ENCODE results near the gene KAZN.
A peak's percentile ranks its signal among the peaks of the same experiment; 100 is the strongest.

KAZN gene

DNA sequence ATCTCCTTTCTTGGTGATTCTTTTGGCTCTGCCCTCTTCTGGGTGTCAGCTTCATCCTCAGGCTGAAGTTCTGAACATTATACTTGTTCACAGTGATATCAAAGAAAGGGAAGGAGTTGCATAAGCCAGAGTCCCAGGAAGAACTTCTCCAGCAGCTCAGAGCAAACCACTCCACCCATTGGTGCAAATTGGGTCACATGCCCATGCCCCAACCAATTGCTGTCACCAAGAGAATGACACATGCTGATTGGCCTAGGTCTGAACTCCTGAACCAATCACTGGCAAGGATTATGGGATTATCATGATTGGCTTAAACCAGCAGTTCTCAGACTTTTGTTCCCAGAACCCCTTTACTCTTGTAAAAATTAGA is 298.6 kb downstream of the KAZN start:
- DNase-seq: no peak

GRCh38 chr1:14897547-14897946 is 299.1 kb downstream of the KAZN start:
- DNase-seq: no peak

DNA sequence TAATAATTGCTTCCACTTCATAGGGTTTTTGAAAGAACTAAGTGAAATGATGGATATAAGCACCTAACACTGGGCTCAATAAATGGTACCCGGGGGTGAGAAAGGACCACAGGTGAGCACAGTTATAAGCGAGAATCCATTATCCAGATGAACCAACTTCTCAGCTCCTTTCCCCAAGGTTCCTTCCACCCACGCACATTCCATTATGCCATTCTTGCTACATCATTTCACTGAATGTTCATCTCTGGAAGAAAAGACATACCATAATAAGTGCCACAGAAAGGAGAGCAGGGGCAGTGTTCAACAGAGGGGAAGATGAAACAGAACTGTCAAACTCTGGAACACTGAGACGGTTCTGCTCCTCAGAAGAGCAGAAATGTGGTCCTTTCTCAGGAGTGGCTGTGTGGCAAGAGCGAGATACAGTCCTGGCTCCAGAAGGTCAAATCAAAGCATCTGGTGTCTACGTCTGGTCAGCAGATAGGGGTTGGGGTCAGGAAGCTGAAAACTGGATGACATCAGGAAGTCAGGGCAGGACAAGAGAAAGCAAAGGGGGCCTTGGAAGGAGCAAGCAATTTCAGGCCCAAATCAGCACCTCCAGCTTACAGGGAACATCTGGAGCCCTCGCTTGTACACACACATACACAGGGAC is 299.6 kb downstream of the KAZN start:
- no peak for DNase-seq

DNA sequence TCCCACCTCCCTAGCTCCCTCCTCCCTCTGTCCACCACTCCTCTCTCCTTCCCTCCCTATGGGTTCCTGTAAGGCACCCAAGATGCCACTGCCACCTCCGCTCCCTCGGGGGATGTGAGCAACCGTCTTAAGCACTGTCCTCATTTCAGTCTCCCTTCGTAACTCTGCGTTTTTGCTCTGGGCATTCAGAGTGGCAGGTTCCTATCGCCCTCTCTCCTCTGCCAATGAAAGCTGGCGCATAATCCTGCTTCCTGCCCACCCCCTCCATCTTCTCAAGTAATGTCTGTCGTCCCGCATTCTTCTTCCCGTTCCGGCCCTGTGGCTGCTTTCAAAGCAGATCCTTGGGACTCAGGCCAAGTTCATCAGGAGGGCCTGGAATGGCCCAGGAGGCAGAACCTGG is 301.2 kb downstream of the KAZN start:
- no peak for DNase-seq

DNA sequence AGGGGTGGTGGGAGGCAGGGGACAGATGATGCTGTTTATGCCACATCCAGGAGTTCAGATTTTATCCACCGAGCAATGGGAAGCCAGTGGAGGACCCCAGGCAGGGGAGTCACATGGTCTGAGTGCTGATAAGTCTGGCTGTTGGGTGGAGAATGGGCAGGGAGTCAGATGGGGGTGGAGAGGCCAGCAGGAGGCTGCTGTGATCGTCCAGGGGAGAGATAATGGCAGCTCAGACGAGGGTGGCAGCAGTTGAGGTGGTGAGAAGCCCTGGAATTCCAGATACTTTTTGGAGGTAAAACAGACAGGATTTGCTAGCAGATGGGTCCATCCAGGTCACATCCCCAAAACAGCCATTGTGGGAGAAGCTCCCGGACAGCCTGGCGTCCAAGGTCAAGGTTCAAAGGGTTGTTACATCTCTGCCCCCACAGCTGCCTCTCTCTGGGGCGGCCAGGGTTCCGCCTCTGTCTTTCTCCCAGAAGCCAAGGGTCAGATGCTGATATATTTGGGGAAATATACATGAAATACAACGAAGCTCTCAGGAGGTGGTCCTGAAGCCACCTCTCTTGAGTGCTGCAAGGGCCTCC is 303.0 kb downstream of the KAZN start:
- no peak for DNase-seq

GRCh38 chr1:14903922-14904321 is 305.4 kb downstream of the KAZN start:
- no peak for DNase-seq

- no peak for DNase-seq
These were observed 308.2 kb downstream of the KAZN start for GRCh38 chr1:14906665-14907064.

DNA sequence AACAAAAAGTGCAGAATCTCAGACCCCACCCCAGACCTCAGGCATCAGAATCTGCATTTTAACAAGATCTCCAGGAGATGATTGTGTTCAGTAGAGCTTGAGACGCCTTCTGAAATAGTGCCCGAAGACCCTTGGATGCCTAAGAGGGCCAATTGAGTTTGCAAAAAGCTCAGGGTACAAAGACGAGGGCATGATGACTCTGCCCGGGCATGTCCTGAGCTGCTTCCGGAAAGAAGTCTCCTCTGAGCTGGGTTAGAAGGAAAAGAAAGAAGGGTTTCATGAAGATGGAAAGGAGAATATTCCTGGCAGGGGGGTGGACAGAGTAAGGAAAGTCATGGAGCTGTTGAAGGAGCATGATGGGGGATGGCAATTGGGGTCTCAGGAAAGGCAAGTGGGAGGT is 308.9 kb downstream of the KAZN start:
- no peak for DNase-seq

DNA sequence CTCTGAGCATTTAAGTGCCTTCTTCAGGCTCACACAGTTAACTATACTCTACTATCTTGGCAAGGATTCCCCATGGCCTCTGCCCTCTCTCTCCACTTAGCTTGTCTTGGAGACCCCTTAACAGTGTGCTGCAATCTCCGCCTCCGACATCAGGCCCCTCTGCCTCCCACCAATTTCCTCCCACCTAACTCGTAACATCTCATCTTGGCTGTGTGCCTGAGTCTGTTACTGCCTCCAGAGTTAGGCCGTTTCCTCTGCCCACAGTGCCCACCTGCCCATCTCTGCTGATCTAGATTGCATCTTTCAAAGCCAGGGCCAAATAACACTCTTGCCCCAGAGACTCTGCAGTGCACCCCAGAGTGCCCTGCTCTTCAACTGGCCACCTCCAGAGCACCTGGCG is 310.8 kb downstream of the KAZN start:
- DNase-seq: no peak

DNA sequence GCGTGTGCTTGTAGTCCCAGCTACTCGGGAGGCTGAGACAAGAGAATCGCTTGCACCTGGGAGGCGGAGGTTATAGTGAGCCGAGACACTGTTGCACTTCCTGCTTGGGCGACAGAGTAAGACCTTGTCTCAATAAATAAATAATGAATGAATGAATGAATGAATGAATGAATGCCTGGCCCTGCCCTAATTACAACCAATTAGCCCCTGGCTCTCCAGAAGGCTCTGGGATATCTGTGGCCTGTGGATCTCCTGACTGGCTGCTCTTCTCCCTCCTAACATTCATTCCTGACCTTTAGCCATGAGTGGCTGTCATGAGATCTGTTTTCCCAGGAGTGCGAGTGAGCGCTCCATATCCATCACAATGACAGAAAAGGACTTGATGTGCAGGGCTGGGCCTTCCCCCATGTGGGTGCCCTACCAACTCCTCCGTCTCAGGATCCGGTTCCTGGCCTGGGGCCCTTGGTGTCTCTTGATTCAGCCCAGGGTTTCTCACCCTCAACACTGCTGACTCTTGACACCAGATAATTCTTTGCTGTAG is 311.5 kb downstream of the KAZN start:
- DNase-seq: no peak

GRCh38 chr1:14910984-14911721 is 312.7 kb downstream of the KAZN start:
- DNase-seq: no peak

GRCh38 chr1:14912839-14913481 is 314.5 kb downstream of the KAZN start:
- no peak for DNase-seq

DNA sequence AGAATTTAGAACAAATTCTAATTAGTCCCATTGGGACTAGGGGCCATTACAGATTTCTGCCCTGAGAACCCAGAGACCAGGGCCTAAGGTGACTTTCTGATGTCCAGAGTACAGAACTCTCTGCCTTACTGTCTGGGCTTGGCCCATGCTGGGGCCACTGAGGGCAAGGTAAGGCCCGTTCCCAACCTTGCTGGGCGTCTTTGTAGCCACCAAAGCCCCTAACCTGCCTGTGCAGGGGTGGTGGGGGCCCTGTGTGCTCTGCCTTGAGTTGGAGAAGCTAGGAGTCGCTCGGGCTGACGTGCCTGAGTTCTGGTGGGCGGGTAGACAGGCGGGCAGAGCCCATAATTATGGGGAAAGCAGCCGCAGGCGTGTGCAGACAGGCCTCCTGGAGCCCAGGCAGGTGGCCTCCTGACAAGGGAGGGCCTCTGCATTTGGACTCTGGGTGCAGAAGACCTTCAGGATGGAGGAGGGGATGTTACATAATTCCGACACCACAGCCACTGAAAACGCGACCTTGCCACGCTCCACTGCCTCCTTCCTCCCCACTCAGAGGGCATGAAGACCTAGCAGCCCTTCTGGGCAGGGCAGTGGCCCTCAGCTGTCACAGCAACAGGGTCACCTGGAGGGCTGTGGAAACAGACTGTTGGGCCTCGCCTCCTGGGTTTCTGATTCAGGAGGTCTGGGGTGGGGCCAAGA is 315.1 kb downstream of the KAZN start:
- no peak for DNase-seq

GRCh38 chr1:14914351-14914988 is 316.0 kb downstream of the KAZN start:
- DNase-seq: no peak

- peak in 1 of 2 experiments; percentile 1 for DNase-seq
These were observed 317.0 kb downstream of the KAZN start for GRCh38 chr1:14915356-14916054.

DNA sequence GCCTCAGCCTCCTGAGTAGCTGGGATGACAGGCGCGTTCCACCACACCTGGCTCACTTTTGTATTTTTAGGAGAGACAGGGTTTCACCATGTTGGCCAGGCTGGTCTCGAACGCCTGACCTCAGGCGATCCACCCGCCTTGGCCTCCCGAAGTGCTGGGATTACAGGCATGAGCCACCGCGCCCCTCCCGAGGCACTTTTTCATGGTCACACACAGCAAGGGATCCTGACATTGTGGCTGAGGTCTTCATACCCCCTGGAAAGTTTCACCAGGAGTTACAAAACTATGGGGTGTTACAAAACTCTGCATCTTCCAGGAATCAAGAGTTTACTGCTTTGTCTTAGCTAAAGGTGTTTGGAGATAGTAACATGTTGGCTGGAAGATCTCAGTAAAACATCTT is 320.8 kb downstream of the KAZN start:
- DNase-seq: no peak

DNA sequence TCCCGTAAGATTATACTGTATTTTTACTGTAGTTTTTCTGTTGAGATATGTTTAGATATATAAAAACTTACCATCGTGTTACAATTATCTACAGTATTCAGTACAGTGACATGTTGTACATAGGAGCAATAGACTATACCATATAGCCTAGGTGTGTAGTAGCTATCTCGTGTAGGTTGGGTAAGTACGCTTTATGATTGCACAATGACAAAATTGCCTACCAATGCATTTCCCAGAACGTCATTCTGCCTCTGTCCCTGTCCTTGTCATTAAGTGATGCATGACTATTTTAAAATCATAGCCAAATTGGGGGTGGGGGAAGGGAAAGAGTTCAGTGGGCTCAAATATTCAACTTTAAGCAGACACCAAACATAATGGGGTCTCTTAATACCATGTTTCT is 321.3 kb downstream of the KAZN start:
- no peak for DNase-seq

DNA sequence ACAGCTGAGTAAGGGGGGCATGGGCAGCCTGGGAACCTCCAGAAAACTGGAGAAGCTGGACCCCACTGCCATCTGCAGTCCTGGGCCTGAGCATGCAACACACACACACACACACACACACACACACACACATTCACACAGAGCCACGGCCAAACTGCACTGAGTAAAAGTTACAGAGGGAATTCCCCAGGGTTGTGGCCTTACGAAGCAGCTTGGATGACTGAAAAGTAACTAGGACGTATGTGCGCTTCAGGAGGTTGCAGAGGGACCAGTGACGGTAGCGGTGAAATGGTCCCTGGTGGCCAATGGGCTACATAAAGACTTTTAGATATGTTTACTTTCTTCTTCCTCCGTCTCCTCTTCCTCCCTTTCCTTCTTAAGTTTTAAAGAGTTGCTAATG is 322.6 kb downstream of the KAZN start:
- no peak for DNase-seq

DNA sequence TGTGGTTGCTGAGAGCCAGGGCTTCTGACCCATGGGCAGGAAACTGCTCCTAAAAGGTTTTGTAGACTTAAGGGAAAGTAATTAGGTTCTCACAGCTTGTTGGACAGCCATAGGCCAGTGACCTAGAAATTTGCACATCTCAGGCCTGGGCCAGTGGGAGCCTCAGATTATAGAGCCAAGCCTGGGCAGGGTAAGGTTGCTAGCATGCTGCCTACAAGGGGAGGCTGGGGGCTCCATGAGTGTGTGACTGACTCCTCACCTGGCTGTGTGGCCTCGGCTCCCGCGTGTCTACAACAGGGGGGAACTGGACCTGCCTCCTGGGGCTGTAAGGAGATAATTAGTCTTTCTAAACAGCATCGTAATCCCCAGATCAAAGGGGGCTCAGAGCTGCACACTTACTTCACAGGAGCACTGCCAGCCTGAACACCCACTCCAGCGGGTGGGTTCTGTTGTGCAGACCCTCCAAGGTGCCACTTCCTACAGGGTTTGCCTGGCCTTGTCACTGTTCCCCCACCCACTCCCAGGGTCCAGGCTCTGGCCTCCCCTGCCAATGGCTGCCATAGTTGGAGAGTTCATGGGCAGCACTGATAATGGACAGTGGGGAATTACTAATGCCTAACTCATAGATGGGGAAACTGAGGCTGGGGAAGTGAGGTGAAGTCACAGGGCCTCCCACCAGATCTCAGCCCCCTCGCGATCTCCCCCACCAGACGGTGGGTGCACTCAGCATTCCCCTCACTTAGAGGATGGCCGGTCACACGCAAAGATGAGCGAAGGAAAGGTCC is 324.6 kb downstream of the KAZN start:
- no peak for DNase-seq

DNA sequence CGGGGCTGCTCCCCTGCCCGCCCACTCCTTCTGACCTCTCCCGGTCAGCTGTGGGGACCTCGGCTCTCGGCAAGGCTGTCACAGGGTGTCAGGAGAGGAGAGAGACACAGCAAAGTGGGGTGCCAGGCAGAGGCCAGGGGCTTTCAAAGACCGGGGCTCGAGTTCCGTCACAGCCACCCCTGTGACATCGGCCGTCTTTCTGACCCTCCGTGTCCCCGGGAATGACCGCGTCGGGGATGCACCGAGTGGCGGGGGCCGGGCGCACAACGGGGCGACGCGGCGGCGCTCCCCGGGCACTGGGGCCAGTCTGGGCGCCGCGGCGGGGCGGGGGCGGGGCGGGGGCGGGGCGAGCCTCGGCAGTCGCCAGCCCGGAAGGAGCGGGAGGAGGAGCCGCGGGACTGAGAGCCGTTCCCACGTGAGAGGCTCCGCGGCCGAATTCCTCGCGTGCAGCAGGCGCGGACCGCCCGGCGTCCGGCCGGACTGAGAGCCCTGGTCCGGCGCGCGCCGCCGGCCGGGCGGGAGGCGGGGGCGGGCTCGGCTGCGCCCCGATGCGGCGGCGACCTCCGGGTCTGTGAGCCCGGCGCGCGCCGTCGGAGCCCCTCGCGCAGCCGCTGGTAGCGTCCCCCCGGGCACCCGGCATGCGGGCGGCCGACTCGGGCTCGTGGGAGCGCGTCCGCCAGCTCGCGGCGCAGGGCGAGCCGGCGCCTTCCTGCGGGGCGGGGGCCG is 325.4 kb downstream of the KAZN start:
- DNase-seq: no peak
